ENCODE data around the gene VKORC1.

DNA sequence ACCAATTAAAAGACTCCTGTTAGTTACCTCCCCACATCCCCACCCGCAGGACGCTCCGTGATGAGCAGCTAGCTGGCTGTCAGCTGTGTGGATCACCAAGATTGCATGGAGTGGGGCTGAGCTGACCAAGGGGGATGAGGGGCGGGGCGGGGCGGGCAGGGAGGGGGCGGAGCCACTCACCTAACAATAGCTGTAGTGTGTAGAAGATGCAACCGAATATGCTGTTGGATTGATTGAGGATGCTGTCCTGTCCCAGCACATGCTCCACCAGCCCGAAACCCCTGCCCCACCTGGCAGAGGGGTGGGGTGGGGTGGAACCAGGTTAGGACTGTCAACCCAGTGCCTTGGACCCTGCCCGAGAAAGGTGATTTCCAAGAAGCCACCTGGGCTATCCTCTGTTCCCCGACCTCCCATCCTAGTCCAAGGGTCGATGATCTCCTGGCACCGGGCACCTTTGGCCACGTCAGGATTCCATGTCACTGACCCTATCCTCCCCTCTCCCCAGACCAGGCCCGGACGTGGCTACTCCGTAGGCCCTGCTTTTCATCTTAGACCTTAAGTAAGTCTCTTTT, 1.4 kb downstream of the VKORC1 start:
- no peak for TF ChIP-seq POLR2A (IDR thresholded peaks at IDR 0.05)
- TF ChIP-seq, protein P1, sequence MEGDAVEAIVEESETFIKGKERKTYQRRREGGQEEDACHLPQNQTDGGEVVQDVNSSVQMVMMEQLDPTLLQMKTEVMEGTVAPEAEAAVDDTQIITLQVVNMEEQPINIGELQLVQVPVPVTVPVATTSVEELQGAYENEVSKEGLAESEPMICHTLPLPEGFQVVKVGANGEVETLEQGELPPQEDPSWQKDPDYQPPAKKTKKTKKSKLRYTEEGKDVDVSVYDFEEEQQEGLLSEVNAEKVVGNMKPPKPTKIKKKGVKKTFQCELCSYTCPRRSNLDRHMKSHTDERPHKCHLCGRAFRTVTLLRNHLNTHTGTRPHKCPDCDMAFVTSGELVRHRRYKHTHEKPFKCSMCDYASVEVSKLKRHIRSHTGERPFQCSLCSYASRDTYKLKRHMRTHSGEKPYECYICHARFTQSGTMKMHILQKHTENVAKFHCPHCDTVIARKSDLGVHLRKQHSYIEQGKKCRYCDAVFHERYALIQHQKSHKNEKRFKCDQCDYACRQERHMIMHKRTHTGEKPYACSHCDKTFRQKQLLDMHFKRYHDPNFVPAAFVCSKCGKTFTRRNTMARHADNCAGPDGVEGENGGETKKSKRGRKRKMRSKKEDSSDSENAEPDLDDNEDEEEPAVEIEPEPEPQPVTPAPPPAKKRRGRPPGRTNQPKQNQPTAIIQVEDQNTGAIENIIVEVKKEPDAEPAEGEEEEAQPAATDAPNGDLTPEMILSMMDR (IDR thresholded peaks at IDR 0.05 in 4 of 5, conservative IDR thresholded peaks at IDR 0.05 in 1 of 5) = no peak
